HG03159 (cell line): ENCODE data around the gene UBXN11.
"Not testable (repeated sequence)": the region's sequence is repeated elsewhere in the genome, so short reads cannot be mapped to it uniquely, and the experiment has no call there.

Experiments
- ATAC-seq: cut with Tn5 transposase; IDR thresholded peaks from one replicate; pipeline ENCODE4 v1.9.1; 2021; ENCODE audit warnings: mild to moderate bottlenecking, moderate library complexity; ENCODE audit not compliant: unreplicated experiment

The UBXN11 gene

GRCh38 chr1:26307363-26307781 is 936 bp upstream of the UBXN11 start:
- peak; percentile 12 for ATAC-seq

GRCh38 chr1:26305667-26306289 is 658 bp downstream of the UBXN11 start:
- no peak for ATAC-seq

GRCh38 chr1:26302733-26303405 is 3.6 kb downstream of the UBXN11 start:
- no peak for ATAC-seq

GRCh38 chr1:26300578-26301275 is 5.7 kb downstream of the UBXN11 start:
- no peak for ATAC-seq

GRCh38 chr1:26297791-26298124 is 8.7 kb downstream of the UBXN11 start:
- no peak for ATAC-seq

- no peak for ATAC-seq
These were observed 9.2 kb downstream of the UBXN11 start for GRCh38 chr1:26297057-26297790.

- ATAC-seq, result no peak
These were observed 9.9 kb downstream of the UBXN11 start for GRCh38 chr1:26296340-26297056.

GRCh38 chr1:26295194-26296138 is 11.0 kb downstream of the UBXN11 start:
- no peak for ATAC-seq

- no peak for ATAC-seq
These were observed 12.4 kb downstream of the UBXN11 start for GRCh38 chr1:26293911-26294463.

GRCh38 chr1:26292735-26293134 is 13.7 kb downstream of the UBXN11 start:
- not testable (repeated sequence) for ATAC-seq

- ATAC-seq, result no peak
These were observed 14.5 kb downstream of the UBXN11 start for GRCh38 chr1:26291939-26292338.

GRCh38 chr1:26291433-26291832 is 15.0 kb downstream of the UBXN11 start:
- no peak for ATAC-seq

- no peak for ATAC-seq
These were observed 15.6 kb downstream of the UBXN11 start for GRCh38 chr1:26290882-26291261.

- ATAC-seq, result no peak
These were observed 16.1 kb downstream of the UBXN11 start for GRCh38 chr1:26290122-26290881.

- no peak for ATAC-seq
These were observed 17.0 kb downstream of the UBXN11 start for GRCh38 chr1:26289158-26290059.

GRCh38 chr1:26288311-26288941 is 18.0 kb downstream of the UBXN11 start:
- ATAC-seq, result no peak

GRCh38 chr1:26287811-26288210 is 18.6 kb downstream of the UBXN11 start:
- no peak for ATAC-seq
